Measurements from ENCODE around the gene TLE4. TPM values are rescaled to one million over a fixed set of nuclear protein-coding genes. Genes with fewer than 3 reads are reported as not detected.

TLE4 gene
- total RNA-seq, 1 donor, result 75.1 TPM

DNA sequence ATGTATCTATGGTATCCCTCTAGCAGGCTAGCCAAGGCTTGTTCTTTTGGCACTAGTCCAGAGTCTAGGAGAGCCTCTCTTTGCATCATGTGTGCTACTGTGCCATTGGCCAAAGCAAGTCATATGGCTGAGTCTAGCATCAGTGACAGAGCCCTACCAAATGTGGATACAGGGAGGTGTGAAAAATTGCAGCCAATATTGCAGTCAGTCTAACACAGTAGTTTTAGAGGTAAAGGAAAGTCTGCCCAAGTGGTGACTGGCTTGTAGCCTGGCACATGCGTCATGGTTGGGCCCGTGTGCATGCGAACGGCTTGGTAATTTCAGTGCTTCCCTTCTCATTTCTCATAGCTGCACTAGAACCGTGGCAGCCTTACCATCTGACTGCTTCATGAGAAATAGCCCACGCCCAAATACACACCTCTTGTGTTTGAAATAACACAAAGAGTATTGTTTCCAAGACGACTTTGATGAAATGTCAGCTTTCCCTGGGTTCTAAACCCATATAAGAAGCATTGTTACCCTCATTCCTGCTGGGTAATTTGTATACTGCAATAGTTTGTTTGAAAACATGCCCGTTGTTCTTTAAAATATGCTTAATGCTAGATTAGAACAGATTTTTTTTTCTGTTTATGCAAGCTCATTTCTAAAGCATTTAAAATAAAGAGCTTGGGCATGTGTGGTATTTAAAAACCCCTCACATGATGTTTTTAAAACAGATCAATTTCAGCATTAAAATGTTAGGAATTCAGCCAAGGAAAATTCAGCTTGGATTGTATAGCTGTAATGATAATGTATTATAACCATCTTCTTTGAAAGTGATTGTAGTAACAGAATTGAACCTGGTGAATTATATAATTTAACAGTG is 113.2 kb downstream of the TLE4 start:
- no peak for DNase-seq (ENCODE audit: low read depth in 2 of 3, low spot score in 2 of 3)

DNA sequence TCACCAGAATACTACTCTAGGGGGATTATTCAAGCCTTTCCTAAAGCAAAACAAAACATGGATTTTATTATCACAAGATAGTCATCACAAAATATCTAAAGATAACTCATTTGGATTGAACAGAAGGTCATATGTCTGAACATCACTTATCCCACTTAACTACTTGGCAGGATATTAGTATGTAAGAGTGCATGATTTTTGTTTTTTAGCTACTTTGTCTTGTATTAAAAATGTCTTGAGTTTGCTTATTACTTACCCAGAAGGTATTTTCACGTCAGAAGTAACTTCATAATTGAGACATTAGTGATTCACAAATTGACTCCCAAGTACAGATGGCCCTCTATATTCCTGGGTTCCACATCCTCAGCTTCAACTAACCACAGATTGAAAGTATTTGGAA is 113.8 kb downstream of the TLE4 start:
- DNase-seq (ENCODE audit: low read depth in 2 of 3, low spot score in 2 of 3), result no peak

DNA sequence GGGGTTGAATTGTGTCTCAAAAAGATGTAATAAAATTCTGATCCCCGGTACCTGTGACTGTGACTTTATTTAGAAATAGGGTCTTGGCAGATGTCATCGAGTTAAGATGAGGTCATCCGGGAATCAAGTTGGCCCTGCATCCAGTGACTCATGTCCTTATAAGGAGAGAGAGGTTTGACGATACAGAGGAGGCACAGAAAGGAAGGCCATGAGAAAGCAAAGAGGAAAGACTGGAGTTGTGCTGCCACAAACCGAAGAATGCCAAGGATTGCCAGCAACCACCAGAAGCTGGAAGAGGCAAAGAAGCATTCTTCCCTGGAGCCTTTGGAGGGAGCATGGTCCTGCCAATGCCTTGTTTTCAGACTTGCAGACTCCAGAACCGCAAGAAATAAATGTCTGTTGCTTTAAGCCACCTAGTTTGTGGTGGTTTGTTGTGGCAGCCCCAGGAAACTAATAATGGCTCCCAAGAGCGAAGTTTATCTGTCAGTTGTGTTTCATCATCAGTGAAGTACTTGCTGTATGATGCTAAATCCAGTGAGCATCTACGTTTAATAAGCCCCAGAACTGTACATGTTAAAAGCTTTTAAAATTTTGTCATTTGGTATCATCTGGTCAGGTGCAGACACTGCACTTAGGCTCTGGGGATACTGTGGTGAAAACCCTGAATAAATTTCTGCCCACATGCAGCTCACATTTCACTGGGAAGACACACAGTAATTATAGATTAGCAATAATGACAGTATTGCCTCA is 114.8 kb downstream of the TLE4 start:
- DNase-seq (ENCODE audit: low read depth in 2 of 3, low spot score in 2 of 3), result no peak

DNA sequence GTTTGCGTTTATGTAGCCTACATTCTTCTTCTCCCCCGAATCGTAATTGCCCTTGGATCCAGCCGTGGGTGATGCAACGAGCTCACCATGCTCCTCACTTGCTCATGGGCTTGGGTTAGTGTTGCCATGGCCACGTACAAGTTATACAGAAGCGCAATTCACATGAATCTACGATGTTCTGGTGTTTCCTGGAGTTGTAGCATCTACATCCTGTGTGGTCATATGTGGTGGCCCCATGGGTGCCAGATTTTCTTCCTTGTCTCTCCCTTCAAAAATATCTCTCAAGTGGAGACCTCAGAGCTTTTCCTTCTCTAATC is 115.3 kb downstream of the TLE4 start:
- peak in 2 of 3 donors; percentile 75 to 93 for DNase-seq (ENCODE audit: low read depth in 2 of 3, low spot score in 2 of 3)

DNA sequence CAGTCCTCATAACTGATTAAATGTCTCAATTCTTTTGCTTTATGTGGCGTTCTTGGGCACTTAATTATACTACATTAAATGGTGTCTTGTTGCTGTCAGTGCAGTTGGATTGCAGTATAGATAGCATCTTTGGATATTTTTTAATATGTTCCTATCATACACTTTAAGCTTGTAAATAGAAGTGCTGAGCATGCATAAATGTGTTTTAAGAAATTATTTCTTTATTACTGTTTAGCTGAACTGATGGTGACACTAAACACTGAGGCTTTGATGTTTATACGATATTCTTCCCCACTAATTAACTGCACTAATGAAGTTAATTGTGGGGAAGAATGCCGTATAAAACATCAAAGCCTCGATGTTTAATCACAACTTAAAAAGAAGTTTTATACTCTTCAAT is 116.6 kb downstream of the TLE4 start:
- no peak for DNase-seq (ENCODE audit: low read depth in 2 of 3, low spot score in 2 of 3)

DNA sequence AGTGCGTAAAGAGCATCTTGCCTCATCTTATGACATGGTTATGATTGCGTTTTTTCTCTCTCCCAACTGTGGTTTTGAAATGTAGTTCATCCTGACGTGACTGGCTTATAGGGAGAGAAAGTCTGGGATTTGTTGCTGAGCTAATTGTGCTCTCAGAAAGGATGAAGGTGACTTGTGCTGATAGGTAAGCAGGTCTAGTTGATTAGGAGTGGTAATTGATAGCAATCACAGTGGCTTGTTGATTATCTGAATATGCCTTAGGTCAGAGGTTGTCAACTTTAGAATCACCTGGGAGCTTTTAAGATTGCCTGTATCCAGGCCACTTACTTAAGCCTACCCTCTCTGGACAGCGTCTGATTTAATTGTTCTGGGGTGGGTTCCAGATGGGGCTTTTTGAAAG is 117.8 kb downstream of the TLE4 start:
- DNase-seq (ENCODE audit: low read depth in 2 of 3, low spot score in 2 of 3), result no peak

DNA sequence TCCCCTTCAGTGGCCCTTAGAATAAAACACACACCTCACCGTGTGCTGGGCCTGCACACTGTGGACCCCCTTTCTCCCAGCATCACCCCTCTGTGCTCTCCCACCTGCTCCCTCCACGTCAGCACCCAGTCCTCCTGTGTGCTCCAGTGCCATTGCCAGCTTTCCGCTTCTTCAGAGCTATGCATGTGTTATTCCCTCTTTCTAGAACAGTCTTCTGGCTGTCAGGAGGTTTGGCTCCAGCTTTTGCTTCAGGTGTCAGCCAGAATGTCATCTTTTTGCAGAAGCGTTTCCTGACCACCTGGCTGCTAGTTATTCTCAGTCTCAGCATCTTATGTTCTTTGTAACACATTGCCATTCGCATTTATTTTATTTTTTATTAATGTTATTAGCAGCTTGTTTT is 119.7 kb downstream of the TLE4 start:
- DNase-seq (ENCODE audit: low read depth in 2 of 3, low spot score in 2 of 3), result no peak

DNA sequence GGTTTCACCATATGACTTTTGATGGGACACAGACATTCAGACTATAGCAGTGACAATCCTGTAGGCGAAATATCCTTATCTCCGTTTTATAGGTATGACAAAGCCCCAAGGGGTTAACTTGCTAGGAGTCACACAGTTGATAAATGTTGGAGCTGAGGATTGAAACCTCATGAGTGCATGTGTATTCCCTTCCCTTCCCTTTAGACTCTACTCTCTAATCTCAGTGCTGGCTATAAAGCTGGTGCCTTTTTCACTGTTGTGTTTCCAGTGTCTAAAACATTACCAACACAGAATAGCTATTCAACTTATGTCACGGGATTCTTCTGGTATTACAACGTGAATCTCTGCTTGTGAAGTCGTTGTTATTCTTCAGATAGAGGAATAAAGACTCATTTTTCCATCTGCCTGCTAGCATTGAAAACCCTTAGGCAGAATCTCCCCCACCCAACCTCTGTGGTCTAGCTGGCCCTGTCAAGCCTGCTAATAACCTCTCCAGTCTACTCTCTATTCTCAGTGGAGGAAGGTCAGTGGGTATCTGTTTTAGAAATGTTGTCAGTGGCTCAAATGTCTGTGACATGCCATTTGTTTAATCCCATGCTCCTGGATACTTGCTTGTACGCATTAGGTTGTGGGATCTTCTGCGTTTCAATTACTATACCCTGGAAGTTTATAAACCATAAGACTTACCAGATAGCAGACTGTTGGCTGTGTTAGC is 121.2 kb downstream of the TLE4 start:
- no peak for DNase-seq (ENCODE audit: low read depth in 2 of 3, low spot score in 2 of 3)

DNA sequence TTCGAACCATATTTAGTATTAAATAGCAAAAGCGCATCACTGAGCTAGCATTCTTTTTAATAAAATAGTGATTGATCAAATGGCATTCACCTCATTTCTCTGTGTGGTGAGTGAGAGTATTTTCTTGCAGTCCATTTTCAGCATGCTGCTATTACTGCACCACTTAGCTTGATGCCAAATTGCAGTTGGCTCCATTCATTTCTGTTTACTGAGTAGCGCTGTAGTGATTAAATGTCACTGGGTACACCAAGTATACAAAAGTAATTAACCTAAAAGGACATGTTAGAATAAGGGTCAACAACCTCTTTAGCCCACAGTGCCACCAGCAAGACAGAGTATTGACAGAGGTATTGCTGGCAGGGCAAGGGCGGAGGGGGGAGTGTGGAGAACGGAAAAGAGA is 122.0 kb downstream of the TLE4 start:
- DNase-seq (ENCODE audit: low read depth in 2 of 3, low spot score in 2 of 3), result no peak

DNA sequence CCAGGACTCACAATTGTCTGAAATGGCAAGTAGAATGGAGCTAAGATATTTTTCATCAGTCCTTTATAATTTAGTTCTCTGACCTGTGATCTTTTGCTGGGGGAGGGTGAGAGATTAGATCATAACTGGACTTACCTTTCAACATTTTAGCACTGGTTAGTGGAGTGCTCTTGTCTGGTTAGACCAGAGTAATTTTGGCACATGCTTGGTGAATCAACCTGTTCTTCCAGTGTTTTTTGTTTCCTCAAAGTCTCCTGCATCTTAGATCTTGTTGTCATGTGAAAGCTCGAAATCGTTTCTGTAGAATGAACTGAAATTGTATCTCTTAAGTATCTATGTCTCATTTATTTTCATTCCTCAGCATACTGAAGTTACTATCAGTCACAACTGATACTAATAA is 122.4 kb downstream of the TLE4 start:
- no peak for DNase-seq (ENCODE audit: low read depth in 2 of 3, low spot score in 2 of 3)

DNA sequence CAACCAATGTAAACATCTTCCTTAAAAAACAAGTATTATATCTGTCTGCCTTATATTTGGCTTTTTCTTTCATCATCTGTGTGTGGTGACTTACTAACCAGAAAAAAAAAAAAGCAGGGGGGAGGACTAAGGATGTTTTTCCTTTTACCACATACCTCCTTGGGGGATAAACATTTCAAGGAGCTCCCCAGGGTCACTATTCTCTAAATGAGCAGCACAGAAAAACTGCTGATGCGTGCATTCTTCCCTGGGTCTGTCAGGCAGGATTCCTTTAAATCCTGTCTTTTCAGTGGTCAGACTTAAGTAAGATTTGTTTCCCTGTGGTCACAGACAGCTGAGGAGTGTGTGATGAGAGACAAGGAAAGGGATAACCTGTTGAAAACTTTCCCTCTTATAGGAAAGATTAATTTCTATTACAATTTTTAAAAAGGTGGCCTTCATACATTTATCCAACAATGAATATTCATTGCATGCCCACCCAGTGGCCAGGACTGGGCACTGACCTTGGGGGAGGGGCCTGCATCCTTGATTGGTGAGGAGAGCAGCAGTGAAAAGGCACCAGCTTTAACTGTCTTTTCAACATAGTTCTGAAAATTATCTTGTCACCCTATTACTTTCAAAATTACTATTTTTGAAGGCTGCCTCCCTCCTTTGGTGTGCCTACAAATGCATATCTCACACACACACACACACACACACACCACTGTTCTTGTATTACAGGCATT is 123.1 kb downstream of the TLE4 start:
- no peak for DNase-seq (ENCODE audit: low read depth in 2 of 3, low spot score in 2 of 3)

DNA sequence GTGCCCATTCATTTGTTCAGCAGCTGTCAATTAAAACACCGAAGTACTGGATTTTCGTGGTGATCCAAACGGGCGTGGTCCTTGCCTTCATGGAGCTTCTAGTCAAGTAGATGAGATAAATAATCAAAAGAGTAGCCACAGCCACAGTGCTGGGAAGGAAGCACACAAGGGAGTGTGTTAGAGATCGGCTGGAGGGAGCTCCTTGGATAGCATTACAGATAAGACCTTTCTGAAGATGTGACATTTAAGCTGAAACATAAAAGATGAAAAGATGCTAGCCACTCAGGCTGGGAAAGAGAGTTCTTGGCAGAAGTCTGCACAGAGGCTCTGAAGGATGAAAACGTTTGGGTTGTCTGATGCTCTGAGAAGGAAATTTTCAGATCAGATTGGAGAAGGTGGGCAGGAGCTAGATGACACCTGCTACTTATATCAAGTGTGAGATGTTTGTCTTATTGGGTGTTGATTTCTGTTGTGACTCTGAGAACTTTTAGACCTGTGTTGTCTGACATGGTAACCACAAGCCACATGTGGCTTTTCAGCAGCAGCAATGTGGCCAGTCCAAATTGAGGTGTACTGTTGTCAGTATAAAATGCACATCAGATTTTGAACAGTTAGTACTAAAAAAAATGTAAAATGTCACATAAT is 123.9 kb downstream of the TLE4 start:
- peak in 1 of 3 donors; percentile 11 for DNase-seq (ENCODE audit: low read depth in 2 of 3, low spot score in 2 of 3)

DNA sequence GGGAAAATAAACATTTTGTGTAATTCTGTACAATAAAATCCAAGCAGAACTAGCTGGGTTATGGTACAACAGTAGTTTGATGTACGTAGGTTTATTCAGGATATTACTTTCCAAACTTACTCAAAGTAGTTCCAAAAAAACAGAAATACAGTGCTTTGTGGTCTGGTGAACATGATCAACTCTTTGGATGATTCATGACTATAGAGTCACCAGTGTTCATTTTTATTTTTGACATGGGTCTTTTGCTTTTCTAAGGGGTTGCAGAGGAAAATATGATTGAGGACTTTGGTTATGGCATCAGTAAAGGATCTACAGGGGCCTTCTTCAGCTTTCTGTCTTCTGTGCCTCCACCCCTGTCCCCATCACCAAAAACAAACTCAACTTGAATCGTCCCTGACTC is 127.2 kb downstream of the TLE4 start:
- no peak for DNase-seq (ENCODE audit: low read depth in 2 of 3, low spot score in 2 of 3)

DNA sequence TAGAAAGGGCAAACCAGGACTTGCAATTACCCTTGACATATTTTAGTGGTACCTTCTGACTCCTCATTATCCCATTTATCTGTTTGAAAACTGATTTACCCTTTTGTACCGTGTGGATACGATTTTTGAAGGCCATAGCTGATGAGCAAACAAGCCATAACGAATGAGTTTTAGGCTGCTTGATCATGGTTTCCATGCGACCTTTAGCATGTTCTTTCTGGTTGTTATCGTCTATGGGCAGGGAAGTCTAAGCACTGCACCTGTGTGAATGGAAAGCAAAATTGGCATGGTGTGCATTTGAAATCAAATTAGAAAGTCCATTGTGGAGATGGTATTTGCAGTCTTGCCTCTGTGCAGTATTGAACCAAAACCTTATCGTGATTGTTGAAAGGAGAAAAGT is 127.7 kb downstream of the TLE4 start:
- no peak for DNase-seq (ENCODE audit: low read depth in 2 of 3, low spot score in 2 of 3)

DNA sequence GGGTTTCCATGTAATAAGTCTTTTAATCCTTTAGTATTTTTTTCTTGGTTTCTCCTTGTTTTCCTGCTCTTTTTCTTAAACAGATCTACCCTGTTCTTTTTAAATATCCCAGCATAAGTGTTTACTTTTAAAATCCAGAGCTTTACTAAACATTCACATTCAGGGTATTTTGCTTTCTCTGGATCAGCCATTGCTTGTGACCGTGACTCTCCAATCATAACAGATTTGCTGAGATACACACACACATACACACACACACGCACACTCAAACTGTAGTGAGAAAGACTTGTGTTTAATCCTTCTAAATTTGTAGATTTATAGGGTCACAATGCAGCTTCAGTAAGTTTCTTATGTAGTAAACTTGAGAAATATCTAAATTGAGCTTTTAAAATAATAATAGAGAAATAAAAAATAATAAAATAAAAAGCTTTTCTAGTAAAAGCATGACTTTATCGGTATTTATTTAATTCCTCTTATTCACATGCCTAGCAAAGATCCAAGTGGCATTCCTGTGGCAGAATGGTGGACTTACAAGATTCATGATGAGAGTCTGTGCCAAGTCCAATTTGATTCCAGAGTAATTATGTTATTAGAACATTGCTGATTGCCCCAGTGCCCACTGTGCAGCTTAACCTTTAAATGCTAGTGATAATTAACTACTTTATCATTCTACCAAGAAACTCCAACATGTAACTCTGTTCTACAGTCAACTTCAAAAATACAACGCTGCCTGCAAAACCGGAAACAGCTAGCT is 129.0 kb downstream of the TLE4 start:
- no peak for DNase-seq (ENCODE audit: low read depth in 2 of 3, low spot score in 2 of 3)

DNA sequence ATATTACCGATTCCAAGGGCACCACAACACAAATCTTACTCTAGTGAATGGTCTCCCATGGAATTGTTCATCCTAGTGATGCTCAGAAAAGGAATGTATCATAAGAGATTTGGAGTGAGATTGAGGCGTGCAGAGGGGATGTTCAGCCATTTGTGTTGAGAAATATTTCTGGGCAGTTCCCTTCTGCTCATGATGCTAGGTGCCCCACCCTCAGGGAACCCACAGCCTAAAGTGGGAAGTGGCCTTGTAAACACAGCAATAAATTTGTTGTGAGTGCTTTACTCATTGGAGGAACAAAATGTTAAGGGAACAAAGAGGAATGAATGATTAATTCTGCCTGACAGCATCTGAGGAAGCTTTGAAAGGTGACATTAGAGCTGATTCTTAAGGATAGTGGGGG is 129.9 kb downstream of the TLE4 start:
- peak in 2 of 3 donors; percentile 66 to 80 for DNase-seq (ENCODE audit: low read depth in 2 of 3, low spot score in 2 of 3)

DNA sequence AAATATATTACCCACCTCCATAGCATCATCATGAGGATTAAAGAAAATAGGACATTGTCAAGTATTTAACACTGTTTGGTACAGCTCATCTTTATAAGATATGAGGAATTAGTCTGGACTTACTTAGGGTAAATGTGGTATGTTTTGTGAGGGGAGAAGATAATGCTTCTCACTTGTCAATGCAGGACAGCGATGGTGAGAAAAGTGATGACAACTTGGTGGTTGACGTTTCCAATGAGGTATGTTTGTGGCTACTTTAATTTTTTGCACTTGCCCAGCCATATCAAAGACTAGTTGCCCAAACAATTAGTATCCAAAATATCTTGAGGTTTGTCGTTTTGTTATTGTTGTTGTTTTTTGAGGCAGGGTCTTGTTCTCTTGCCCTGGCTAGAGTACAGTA is 133.9 kb downstream of the TLE4 start:
- no peak for DNase-seq (ENCODE audit: low read depth in 2 of 3, low spot score in 2 of 3)

DNA sequence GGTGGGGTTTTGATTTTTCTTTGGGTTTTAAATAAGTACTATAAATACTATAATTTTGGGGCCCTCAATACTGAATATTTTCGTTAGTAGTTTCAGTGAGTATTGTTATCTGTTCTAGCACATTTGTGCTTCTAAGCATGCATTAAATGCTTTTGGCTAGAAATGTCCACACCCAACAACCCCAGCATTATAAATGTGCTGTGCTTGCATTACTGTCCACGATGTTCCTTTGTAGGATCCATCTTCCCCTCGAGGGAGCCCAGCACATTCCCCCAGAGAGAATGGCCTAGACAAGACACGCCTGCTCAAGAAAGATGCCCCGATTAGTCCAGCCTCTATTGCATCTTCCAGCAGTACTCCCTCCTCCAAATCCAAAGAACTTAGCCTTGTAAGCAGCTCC is 134.7 kb downstream of the TLE4 start:
- no peak for DNase-seq (ENCODE audit: low read depth in 2 of 3, low spot score in 2 of 3)

DNA sequence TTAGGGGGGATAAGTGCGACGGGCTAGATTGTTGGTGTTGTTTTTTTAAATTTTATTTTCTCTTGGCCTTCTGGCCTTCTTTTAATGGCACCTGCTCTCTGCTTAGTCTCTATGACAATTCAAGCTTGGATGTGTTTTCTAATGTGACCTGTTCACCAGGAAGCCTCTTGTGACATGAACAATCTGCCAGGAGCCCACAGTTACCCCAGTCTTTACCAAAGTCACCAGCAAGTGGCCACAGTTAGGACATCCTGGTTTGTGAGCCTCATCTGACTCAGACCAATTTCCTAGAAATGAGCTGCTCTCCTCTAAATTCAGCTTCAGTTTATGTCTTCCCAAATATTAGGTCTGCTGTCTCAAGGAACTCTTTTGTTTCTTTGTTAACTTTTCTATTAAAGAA is 135.8 kb downstream of the TLE4 start:
- no peak for DNase-seq (ENCODE audit: low read depth in 2 of 3, low spot score in 2 of 3)

DNA sequence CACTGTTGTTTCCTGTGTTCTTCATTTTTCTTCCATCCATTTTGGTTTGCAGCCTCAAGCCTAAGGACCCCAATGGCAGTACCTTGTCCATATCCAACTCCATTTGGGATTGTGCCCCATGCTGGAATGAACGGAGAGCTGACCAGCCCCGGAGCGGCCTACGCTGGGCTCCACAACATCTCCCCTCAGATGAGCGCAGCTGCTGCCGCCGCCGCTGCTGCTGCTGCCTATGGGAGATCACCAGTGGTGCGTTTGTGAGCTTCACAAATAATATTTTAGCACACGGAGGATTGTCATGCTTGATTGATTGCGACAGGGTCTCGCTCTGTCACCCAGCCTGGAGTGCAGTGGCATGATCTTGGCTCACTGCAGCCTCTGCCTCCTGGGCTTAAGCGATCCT is 136.8 kb downstream of the TLE4 start:
- DNase-seq (ENCODE audit: low read depth in 2 of 3, low spot score in 2 of 3), result no peak
